ENCODE measurements around the gene ACTN2. TPM values are rescaled to one million over a fixed set of nuclear protein-coding genes. Genes with fewer than 3 reads are reported as not detected.

Gene ACTN2
- polyA plus RNA-seq, 4 donors, result 0.37 to 0.70 (median 0.61) TPM

- DNase-seq (ENCODE audit: low read depth in 4 of 4, low spot score in 3 of 4), result no peak
Measured at GRCh38 chr1:236734141-236734765, 48.0 kb downstream of the ACTN2 start.

DNA sequence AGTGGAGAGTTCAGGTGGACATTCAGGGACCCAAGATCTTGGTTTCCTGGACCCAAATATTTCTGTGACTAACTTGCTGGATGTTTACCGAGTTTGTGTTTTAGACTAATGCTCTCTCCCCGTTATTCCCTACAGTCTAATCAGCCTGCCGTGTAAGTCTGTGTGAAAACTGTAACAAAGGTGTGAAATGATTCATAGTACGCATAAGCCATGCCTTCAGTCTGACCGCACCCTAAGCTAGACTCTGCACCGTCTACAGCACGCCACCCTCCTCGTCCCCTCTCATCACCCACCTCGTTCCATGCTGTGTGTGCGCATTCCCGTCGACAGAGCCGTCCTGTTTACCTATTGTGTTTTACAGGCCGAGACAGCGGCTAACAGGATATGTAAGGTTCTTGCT is 50.5 kb downstream of the ACTN2 start:
- DNase-seq (ENCODE audit: low read depth in 4 of 4, low spot score in 3 of 4), result no peak

- DNase-seq (ENCODE audit: low read depth in 4 of 4, low spot score in 3 of 4), result no peak
Measured at GRCh38 chr1:236741753-236742152, 55.5 kb downstream of the ACTN2 start.

DNA sequence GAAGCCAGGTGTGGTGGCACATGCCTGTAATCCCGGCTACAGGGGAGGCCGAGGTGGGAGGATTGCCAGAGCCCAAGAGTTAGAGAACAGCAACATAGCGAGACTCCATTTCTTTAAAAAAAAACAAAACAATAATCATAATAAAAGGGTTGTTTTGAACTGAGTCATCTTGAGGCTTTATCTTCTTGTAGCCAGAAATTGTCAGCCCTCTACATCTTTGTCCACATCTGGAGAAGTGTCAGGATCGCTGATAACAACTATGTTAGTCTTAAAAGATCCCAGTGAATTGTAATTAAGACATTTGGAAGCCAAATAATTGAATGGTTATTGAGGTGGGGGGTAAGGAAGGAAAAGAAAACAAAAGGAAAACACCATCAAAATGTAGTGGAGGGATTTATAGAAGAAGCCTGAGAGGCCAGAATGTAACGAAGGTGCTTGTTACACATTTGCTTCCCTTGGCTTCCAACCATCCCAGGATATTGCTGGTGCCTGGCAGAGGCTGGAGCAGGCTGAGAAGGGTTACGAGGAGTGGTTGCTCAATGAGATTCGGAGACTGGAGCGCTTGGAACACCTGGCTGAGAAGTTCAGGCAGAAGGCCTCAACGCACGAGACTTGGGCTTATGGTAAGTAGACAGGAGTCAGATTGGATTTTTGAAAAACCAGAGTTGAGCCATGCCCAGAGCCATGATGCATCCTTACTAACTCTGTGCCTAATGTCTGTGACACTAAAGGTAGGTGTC is 56.3 kb downstream of the ACTN2 start:
- no peak for DNase-seq (ENCODE audit: low read depth in 4 of 4, low spot score in 3 of 4)

DNA sequence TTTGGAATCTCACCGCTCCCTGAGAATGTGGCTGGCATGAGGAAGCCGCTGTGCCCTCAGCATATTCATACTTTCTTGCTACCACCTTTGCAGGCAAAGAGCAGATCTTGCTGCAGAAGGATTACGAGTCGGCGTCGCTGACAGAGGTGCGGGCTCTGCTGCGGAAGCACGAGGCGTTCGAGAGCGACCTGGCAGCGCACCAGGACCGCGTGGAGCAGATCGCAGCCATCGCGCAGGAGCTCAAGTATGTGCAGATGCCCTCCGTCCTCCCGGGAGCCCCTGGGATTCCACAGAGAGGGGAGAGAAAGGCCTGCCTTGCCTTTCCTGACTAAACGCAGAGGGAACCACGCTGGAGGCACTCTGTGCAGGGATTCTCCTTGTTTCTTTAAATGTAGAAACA is 58.2 kb downstream of the ACTN2 start:
- DNase-seq (ENCODE audit: low read depth in 4 of 4, low spot score in 3 of 4), result no peak

GRCh38 chr1:236746785-236747184 is 60.5 kb downstream of the ACTN2 start:
- DNase-seq (ENCODE audit: low read depth in 4 of 4, low spot score in 3 of 4), result no peak

DNA sequence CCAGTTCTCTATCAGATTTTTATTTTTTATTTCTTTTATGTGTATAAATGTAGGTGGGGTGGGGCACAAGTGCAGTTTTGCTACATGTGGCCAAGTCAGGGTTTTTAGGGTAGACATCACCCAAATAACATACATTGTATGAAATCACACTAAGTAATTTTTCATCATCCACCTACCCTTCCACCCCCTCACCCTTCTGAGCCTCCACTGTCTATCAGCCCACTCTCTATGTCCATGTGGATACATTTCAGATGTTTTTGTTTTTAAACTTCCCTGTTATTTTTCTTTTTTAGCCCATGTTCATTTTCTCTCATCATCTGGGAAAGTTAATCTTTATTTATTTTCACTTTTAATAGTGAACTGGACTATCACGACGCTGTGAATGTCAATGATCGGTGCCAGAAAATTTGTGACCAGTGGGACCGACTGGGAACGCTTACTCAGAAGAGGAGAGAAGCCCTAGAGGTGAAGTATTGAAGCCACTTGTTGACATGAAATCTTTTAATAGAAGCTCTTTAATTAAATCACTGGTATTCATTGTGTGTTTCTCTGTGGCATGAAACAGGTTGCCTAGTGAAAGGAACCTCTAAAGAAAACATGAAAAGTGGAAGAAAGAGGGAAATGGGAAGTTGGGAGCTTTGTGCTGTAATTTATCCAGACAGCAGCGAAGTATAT is 61.1 kb downstream of the ACTN2 start:
- DNase-seq (ENCODE audit: low read depth in 4 of 4, low spot score in 3 of 4), result no peak

DNA sequence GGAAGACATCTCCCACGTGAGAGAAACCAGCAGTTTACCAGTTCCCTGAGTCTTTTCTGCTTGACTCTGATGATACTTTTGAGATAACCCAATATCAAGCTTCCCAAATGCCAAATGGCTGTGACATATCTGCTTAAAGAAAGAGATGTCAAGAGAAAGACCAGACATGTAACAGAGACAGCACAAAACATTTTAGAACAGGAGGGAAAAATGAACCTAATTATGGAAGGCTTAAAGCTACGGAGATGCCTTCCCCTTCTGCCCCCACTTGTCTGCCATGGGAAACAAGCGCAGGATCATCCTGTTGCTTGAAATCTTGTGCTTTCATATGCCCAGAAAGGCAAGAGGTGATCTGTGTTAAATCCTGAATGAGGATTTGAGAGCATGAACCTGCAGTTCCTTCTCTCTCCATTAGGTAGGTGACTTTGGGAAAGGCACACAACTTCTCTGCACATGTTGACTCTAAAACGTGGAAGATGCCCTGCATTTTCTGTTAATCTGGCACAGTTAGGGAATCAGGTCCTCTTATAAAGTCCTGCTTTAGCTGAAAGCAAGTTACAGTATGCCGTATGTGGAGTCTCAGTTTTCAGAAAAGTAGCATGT is 62.1 kb downstream of the ACTN2 start:
- no peak for DNase-seq (ENCODE audit: low read depth in 4 of 4, low spot score in 3 of 4)

DNA sequence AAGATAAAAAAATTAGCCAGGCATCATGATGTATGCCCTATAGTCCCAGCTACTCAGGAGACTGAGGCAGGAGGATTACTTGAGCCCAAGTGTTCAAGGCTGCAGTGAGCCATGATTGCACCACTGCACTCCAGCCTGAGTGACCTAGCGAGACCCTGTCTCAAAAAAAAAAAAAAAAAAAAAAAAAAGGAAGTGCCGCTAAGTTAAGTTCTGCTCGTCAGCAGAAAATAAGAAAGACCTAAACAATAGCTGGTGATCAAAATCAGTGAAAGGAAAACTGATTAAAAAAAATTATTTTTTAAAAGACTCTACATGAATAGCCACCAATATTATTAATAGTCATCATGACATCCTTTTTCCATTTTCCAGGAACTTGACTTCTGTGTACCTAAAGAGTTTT is 64.6 kb downstream of the ACTN2 start:
- DNase-seq (ENCODE audit: low read depth in 4 of 4, low spot score in 3 of 4), result no peak

DNA sequence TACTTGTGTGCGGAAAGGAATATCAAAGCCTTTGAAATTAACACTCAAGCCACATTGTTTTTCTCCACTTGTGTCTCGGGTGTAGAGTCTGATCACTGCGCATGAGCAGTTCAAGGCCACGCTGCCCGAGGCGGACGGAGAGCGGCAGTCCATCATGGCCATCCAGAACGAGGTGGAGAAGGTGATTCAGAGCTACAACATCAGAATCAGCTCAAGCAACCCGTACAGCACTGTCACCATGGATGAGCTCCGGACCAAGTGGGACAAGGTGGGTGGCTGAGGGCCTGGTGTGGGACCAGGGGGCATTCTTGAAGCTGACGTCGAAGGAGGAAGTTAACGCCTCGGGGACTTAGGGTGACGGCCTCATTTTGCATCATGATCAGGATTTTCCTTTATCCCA is 65.1 kb downstream of the ACTN2 start:
- no peak for DNase-seq (ENCODE audit: low read depth in 4 of 4, low spot score in 3 of 4)

GRCh38 chr1:236751935-236752334 is 65.6 kb downstream of the ACTN2 start:
- DNase-seq (ENCODE audit: low read depth in 4 of 4, low spot score in 3 of 4), result no peak

- DNase-seq (ENCODE audit: low read depth in 4 of 4, low spot score in 3 of 4), result peak in 1 of 4 donors; percentile 14
Measured at GRCh38 chr1:236753516-236753915, 67.2 kb downstream of the ACTN2 start.

DNA sequence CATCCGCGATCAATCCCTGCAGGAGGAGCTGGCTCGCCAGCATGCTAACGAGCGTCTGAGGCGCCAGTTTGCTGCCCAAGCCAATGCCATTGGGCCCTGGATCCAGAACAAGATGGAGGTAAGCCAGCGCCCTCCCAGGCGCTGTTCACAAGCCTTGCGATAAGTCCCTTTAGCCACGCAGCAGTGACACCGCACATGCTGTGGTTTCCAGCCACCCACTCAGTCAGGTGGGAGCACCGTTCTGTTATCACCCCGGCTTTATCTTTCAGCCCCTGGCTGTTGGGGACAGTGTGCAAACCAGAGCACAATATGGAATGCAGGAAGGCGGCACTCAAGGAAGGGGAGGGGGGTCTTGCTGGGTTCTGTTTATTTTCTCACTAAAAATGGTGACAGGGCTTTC is 67.7 kb downstream of the ACTN2 start:
- no peak for DNase-seq (ENCODE audit: low read depth in 4 of 4, low spot score in 3 of 4)

DNA sequence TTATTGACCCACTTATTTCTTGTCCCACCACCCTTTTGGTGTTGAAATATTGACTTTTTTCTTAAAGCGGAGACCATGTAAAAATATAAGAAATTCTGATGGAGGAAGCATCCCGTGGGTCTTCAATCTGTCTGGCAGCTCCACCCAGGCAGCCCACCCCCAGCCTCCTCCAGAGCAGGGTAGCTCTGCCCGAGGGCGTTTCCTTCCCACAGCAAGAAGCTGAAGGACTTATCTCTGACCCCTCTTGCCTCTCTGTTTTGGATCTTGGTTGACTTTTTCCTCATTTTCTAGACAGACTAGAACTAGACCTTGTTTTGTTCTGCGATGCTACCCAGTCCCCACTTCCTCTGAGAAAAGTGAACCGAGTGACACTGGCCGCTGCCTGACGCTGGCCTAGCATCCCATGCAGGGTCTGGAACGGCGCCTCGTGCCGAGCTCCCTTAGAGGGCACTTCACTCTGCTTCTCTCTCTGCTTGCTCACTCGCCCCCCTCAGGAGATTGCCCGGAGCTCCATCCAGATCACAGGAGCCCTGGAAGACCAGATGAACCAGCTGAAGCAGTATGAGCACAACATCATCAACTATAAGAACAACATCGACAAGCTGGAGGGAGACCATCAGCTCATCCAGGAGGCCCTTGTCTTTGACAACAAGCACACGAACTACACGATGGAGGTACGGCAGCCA is 68.4 kb downstream of the ACTN2 start:
- no peak for DNase-seq (ENCODE audit: low read depth in 4 of 4, low spot score in 3 of 4)

DNA sequence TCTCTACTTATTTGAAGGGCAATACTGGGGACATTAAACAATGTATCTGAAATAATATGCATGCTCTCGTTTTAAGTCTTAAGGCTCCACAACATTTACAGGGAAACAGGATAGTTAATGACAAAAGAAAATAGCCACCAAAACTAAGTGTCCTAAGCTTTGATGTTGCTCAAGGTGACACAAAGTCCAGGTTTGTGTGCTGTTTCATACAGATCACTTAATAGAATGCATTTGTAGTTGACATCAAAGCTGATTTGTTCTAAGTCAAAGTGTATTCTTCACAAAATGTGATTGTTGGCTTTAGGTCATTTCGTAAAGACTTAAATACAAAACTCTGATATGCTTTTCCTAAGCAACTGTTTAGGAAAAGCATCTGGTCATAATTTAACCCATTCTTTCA is 71.3 kb downstream of the ACTN2 start:
- no peak for DNase-seq (ENCODE audit: low read depth in 4 of 4, low spot score in 3 of 4)

DNA sequence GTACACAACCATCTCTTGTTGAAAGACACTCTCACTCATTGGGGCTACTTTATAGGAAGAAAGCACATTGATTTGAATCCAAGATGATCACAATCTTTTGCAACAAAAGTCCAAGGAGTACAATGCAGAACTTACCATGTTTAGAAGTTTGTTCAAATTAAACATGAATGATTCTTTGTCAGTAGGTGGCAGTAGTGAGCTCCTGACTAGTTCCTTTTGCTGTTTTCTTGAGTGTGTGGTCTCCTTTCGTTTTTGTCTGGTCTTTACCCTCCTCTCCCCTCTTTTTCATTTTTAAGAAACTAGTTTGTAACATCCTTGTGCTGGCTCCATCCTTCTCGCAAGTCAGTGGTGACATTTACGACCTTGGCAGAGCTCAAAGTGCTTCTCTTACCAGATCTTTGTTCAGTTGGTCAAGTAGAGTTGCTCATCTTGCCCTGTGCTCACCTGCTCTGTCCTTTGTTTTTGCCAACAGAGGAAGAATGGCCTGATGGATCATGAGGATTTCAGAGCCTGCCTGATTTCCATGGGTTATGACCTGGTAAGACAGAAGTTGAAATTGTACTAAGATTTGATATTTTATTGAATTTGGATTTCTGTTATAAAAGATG is 73.1 kb downstream of the ACTN2 start:
- DNase-seq (ENCODE audit: low read depth in 4 of 4, low spot score in 3 of 4), result no peak

DNA sequence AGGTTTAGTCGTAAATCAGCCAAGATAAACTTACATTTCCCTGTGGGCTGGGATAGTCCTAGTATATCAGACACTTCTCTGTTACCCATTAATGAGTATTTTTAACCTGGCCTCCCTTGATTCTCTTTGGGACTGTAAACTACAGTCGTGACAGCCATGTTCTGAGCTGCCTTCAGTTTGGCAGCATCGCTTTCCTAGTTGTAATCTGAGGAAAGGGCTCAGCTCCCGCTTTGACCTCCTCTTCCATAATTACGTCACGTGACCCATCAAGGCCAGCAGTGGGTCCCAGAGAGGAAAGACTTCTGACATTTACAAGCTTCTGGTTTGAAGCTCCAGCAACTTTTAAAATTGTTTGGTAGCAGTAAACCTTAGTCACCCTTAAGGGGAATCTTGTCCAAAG is 74.2 kb downstream of the ACTN2 start:
- peak in 1 of 4 donors; percentile 22 for DNase-seq (ENCODE audit: low read depth in 4 of 4, low spot score in 3 of 4)

- no peak for DNase-seq (ENCODE audit: low read depth in 4 of 4, low spot score in 3 of 4)
Measured at GRCh38 chr1:236760986-236761385, 74.7 kb downstream of the ACTN2 start.

GRCh38 chr1:236761397-236762132 is 75.3 kb downstream of the ACTN2 start:
- DNase-seq (ENCODE audit: low read depth in 4 of 4, low spot score in 3 of 4), result no peak

GRCh38 chr1:236762410-236762809 is 76.1 kb downstream of the ACTN2 start:
- DNase-seq (ENCODE audit: low read depth in 4 of 4, low spot score in 3 of 4), result no peak
